Suprapubic skin (tissue), 4 donors: ENCODE data around the gene HSPB9. TPM values are rescaled to one million over a fixed set of nuclear protein-coding genes. Genes with fewer than 3 reads are reported as not detected.
"Not testable (repeated sequence)": the region's sequence is repeated elsewhere in the genome, so short reads cannot be mapped to it uniquely, and the experiment has no call there.

Experiments
- DNase-seq, 2 donors: peaks; one replicate each; pipeline ENCODE4 v3.0.0-alpha.2; 2019; ENCODE audit warnings: low spot score in 2 of 2
- H3K27ac ChIP-seq: fragments of 200-600 bp; sonication (generic); one replicate; pipeline ENCODE4 v1.5.1; 2019
- H3K27me3 ChIP-seq: fragments of 200-600 bp; sonication (generic); one replicate; pipeline ENCODE4 v1.5.1; 2019
- H3K36me3 ChIP-seq: fragments of 200-600 bp; sonication (generic); one replicate; pipeline ENCODE4 v1.5.1; 2019
- H3K4me1 ChIP-seq: fragments of 200-600 bp; sonication (generic); one replicate; pipeline ENCODE4 v1.5.1; 2019
- H3K4me3 ChIP-seq: fragments of 200-600 bp; sonication (generic); one replicate; pipeline ENCODE4 v1.5.1; 2019; ENCODE audit warnings: mild to moderate bottlenecking
- H3K9me3 ChIP-seq: fragments of 200-600 bp; sonication (generic); one replicate; pipeline ENCODE4 v1.5.1; 2019
- EP300 ChIP-seq: sonication (generic); formaldehyde crosslinking; IDR thresholded peaks from one replicate; pipeline ENCODE4 v1.6.1; 2017; ENCODE audit warnings: antibody characterized with exemption
- POLR2A ChIP-seq, 2 donors: fragments of 450-650 bp; IDR thresholded peaks; one replicate each; pipeline ENCODE4 v1.6.1; 2017; ENCODE audit warnings: antibody characterized with exemption in 2 of 2, mild to moderate bottlenecking in 2 of 2, moderate library complexity in 2 of 2
- POLR2AphosphoS5 ChIP-seq, 3 donors: sonication (generic); formaldehyde crosslinking; IDR thresholded peaks; one replicate each; pipeline ENCODE4 v1.6.1; 2017; ENCODE audit warnings: antibody characterized with exemption in 3 of 3
- WGBS: methylation state at CpG from one replicate; pipeline ENCODE4 v1.1.5; 2018; 5-methylcytosine and 5-hydroxymethylcytosine counted together
- total RNA-seq, 4 donors: library from RNA; depleted of rRNA; stranded (reverse); fragments of >200 nt; gene quantifications; one replicate each; pipeline ENCODE4 v1.1.0, GENCODE V29; 2016
- TF ChIP-seq, protein P1 (sequence below), 2 donors: fragments of 200-600 bp in 1 of 2; fragments of 450-650 bp in 1 of 2; sonication (generic) in 1 of 2; IDR thresholded peaks; one replicate each; pipeline ENCODE4 v1.5.1; 2016 to 2019; ENCODE audit warnings: antibody characterized with exemption in 2 of 2, mild to moderate bottlenecking in 1 of 2, moderate library complexity in 1 of 2

The HSPB9 gene
- total RNA-seq, 4 donors from 2014 or later, result 0.31 to 0.48 TPM; not detected in 2

GRCh38 chr17:42136654-42137051, 14.0 kb downstream of the HSPB9 start:
- TF ChIP-seq EP300 (no peak), POLR2A (IDR thresholded peaks at IDR 0.05) (no peak), POLR2AphosphoS5 (IDR thresholded peaks at IDR 0.05) (no peak)
- TF ChIP-seq, protein P1, sequence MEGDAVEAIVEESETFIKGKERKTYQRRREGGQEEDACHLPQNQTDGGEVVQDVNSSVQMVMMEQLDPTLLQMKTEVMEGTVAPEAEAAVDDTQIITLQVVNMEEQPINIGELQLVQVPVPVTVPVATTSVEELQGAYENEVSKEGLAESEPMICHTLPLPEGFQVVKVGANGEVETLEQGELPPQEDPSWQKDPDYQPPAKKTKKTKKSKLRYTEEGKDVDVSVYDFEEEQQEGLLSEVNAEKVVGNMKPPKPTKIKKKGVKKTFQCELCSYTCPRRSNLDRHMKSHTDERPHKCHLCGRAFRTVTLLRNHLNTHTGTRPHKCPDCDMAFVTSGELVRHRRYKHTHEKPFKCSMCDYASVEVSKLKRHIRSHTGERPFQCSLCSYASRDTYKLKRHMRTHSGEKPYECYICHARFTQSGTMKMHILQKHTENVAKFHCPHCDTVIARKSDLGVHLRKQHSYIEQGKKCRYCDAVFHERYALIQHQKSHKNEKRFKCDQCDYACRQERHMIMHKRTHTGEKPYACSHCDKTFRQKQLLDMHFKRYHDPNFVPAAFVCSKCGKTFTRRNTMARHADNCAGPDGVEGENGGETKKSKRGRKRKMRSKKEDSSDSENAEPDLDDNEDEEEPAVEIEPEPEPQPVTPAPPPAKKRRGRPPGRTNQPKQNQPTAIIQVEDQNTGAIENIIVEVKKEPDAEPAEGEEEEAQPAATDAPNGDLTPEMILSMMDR (IDR thresholded peaks at IDR 0.05), result no peak
- Histone ChIP-seq H3K27ac (no peak overlapping the region), H3K4me3 (no peak overlapping the region), H3K36me3 (peaks cover 6% of the 10 kb centered on the region), H3K27me3 (no peaks in the 10 kb centered on the region), H3K4me1 (peaks cover 68% of the 10 kb centered on the region), H3K9me3 (no peaks in the 10 kb centered on the region)
- WGBS, result 85% methylated on average over 3 of the region's 3 CpGs
- DNase-seq, result no peak

DNA sequence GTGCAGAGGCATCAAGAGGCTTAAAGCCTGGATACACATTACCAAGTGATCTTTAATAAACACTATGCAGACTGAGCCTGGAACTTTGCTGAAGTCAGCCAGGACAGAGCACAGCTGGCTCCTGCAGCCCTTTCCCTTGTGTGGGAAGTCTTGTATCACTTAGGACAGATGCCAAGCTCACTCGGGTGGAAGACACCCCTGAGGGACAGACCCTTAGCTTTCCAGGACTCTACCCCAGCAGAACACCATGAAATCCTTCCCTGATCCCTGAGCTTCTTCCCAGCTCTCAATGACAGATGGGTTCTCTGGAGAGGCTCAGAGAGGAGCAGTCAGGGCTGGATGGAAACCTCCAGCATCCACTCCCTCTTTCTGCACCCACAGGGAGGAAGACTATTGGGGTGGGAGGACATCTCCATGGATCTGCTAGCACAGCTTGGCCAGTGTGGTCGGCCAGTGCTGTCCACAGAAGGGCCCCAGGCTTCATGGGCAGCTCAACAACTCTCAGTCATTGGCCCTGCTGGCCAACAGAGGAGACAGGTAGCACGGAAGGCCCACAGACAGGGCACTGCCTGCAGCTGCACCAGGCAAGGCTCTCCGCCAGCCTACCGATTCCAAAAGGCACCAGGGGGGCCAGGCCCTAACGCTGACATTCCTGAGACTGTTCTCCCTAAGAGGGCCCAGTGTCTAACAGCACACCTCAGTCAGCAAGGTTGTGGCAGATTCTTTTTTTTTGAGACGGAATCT, 16.3 kb downstream of the HSPB9 start:
- TF ChIP-seq, protein P1 (IDR thresholded peaks at IDR 0.05), result no peak
- TF ChIP-seq POLR2A (IDR thresholded peaks at IDR 0.05) (no peak), POLR2AphosphoS5 (IDR thresholded peaks at IDR 0.05) (no peak), EP300 (no peak)
- Histone ChIP-seq H3K9me3 (no peaks in the 10 kb centered on the region), H3K36me3 (peaks cover 11% of the 10 kb centered on the region), H3K27ac (no peak overlapping the region), H3K4me3 (no peak overlapping the region), H3K4me1 (peaks cover 61% of the 10 kb centered on the region), H3K27me3 (no peaks in the 10 kb centered on the region)
- DNase-seq, result no peak
- 85% methylated on average over 6 of the region's 7 CpGs for WGBS

- WGBS, result 96% methylated on average over 7 of the region's 7 CpGs
- DNase-seq, H3K9me3 ChIP-seq, H3K4me3 ChIP-seq, H3K27ac ChIP-seq, H3K27me3 ChIP-seq: not testable (repeated sequence)
- peaks cover 44% of the 10 kb centered on the region for H3K4me1 ChIP-seq
- peaks cover 22% of the 10 kb centered on the region for H3K36me3 ChIP-seq
These were observed 18.1 kb downstream of the HSPB9 start for GRCh38 chr17:42140690-42141089.

GRCh38 chr17:42141382-42141781, 18.8 kb downstream of the HSPB9 start:
- no peaks in the 10 kb centered on the region for H3K27me3 ChIP-seq
- TF ChIP-seq EP300, result no peak
- TF ChIP-seq, protein P1 (IDR thresholded peaks at IDR 0.05), result no peak
- TF ChIP-seq POLR2AphosphoS5 (IDR thresholded peaks at IDR 0.05), result no peak
- TF ChIP-seq POLR2A (IDR thresholded peaks at IDR 0.05), result no peak
- 70% methylated on average over 8 of the region's 8 CpGs for WGBS
- no peak for DNase-seq
- no peak overlapping the region for H3K27ac ChIP-seq
- peaks cover 20% of the 10 kb centered on the region for H3K36me3 ChIP-seq
- no peaks in the 10 kb centered on the region for H3K9me3 ChIP-seq
- H3K4me1 ChIP-seq, result peaks cover 37% of the 10 kb centered on the region
- no peak overlapping the region for H3K4me3 ChIP-seq

DNA sequence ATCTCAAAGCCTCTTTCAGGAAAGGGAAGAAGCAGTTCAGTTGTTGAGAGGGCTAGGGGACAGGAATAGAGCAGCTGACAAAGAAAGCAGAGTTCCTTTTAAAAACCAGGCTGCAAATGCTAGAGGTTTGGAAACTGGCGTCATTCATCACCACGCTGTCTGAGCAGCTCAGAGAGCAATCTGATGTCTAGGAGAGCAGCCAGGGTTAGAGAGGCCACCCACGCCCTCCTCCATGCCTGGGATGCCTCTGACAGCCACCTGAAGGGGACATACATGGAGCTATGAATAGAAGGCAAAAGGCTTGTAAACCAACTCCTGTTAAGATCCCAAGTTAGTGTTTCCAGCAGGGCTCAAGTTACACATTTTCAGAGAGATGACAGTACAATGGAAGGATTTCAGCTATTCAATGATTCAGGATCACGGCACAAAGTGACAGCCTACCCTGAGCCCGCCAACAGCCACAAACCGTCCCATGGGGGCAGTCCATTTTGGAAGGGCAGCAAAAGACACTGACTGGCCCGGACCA, 19.8 kb downstream of the HSPB9 start:
- DNase-seq, result no peak

DNA sequence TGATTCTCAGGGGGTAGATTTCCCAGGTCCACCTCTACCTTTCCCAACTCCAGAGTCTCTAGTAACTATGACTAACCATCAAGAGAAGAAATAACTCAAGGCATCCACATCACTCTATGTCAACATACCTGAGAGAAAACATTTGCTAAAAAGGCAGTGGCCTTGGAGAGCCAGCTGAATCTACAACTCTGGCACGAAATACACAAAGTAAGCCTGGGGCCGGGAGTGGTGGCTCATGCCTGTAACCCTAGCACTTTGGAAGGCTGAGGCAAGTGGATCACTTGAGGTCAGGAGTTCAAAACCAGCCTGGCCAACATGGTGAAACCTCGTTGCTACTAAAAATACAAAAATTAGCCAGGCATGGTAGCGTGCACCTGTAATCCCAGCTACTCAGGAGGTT, 20.5 kb downstream of the HSPB9 start:
- not testable (repeated sequence) for H3K4me3 ChIP-seq, DNase-seq, H3K9me3 ChIP-seq, H3K27me3 ChIP-seq, H3K27ac ChIP-seq
- H3K4me1 ChIP-seq, result peaks cover 29% of the 10 kb centered on the region
- 82% methylated on average over 4 of the region's 4 CpGs for WGBS
- H3K36me3 ChIP-seq, result peaks cover 30% of the 10 kb centered on the region

More for the DNA sequence above, 19.8 kb downstream of the HSPB9 start:
- Histone ChIP-seq H3K27me3 (no peaks in the 10 kb centered on the region), H3K9me3 (no peaks in the 10 kb centered on the region), H3K36me3 (peaks cover 28% of the 10 kb centered on the region), H3K27ac (no peak overlapping the region), H3K4me1 (peaks cover 32% of the 10 kb centered on the region), H3K4me3 (no peak overlapping the region)
- WGBS, result 79% methylated on average over 7 of the region's 7 CpGs
- TF ChIP-seq POLR2AphosphoS5 (IDR thresholded peaks at IDR 0.05), result no peak
- TF ChIP-seq POLR2A (IDR thresholded peaks at IDR 0.05), result no peak
- TF ChIP-seq EP300, result no peak
- TF ChIP-seq, protein P1 (IDR thresholded peaks at IDR 0.05), result no peak
